ENCODE data around the gene OPCML.

Gene OPCML

GRCh38 chr11:132463295-132464002, 1068.9 kb downstream of the OPCML start:
- no peak for TF ChIP-seq PATZ1 (CRISPR knock-in tag; IDR thresholded peaks at IDR 0.05; ENCODE audit: borderline replicate concordance)
- ATAC-seq: no peak

GRCh38 chr11:132459736-132460135, 1072.6 kb downstream of the OPCML start:
- no peak for ATAC-seq
- no peak for TF ChIP-seq POU6F1 (CRISPR knock-in tag; IDR thresholded peaks at IDR 0.05; ENCODE audit: borderline replicate concordance, low read depth)
- no peak for TF ChIP-seq OSR1 (CRISPR knock-in tag; IDR thresholded peaks at IDR 0.05)
- no peak for TF ChIP-seq ZC3H10 (CRISPR knock-in tag; IDR thresholded peaks at IDR 0.05)
- TF ChIP-seq CREB5 (CRISPR knock-in tag; IDR thresholded peaks at IDR 0.05; ENCODE audit: low read depth): no peak
- TF ChIP-seq ESRRG (CRISPR knock-in tag; IDR thresholded peaks at IDR 0.05): no peak
- no peak for TF ChIP-seq PPARA (CRISPR knock-in tag; IDR thresholded peaks at IDR 0.05; ENCODE audit: borderline replicate concordance)
- no peak for TF ChIP-seq TSHZ2 (CRISPR knock-in tag; IDR thresholded peaks at IDR 0.05)
- no peak for TF ChIP-seq ZNF565 (CRISPR knock-in tag; conservative IDR thresholded peaks at IDR 0.05; ENCODE audit: low read depth)
- no peak for TF ChIP-seq PATZ1 (CRISPR knock-in tag; IDR thresholded peaks at IDR 0.05; ENCODE audit: borderline replicate concordance)
- no peak for TF ChIP-seq ZFP3 (CRISPR knock-in tag; IDR thresholded peaks at IDR 0.05)
- no peak for TF ChIP-seq TOX (CRISPR knock-in tag; IDR thresholded peaks at IDR 0.05; ENCODE audit: borderline replicate concordance)
- TF ChIP-seq CSRNP3 (CRISPR knock-in tag; IDR thresholded peaks at IDR 0.05): no peak
- no peak for TF ChIP-seq CSDC2 (CRISPR knock-in tag; IDR thresholded peaks at IDR 0.05)
- TF ChIP-seq RARB (CRISPR knock-in tag; IDR thresholded peaks at IDR 0.05): no peak
- no peak for TF ChIP-seq SNAI2 (CRISPR knock-in tag; IDR thresholded peaks at IDR 0.05)
- no peak for TF ChIP-seq ZFP30 (CRISPR knock-in tag; IDR thresholded peaks at IDR 0.05)

- ATAC-seq: no peak
- TF ChIP-seq CREB5 (CRISPR knock-in tag; IDR thresholded peaks at IDR 0.05; ENCODE audit: low read depth) (no peak), BACH2 (CRISPR knock-in tag; IDR thresholded peaks at IDR 0.05; ENCODE audit: borderline replicate concordance) (no peak)
Measured at GRCh38 chr11:132457445-132457844, 1074.9 kb downstream of the OPCML start.

All from SK-N-SH treated with all-trans-retinoic acid at 6 μM for 48 hours (cell line).